GM19397 (cell line): Measurements from ENCODE around the gene WIPF2.
"Not testable (repeated sequence)": the region's sequence is repeated elsewhere in the genome, so short reads cannot be mapped to it uniquely, and the experiment has no call there.

Source experiments
- ATAC-seq: cut with Tn5 transposase; IDR thresholded peaks from one replicate; pipeline ENCODE4 v1.9.1; 2021; ENCODE audit warnings: mild to moderate bottlenecking, moderate library complexity; ENCODE audit not compliant: unreplicated experiment

WIPF2 gene

DNA sequence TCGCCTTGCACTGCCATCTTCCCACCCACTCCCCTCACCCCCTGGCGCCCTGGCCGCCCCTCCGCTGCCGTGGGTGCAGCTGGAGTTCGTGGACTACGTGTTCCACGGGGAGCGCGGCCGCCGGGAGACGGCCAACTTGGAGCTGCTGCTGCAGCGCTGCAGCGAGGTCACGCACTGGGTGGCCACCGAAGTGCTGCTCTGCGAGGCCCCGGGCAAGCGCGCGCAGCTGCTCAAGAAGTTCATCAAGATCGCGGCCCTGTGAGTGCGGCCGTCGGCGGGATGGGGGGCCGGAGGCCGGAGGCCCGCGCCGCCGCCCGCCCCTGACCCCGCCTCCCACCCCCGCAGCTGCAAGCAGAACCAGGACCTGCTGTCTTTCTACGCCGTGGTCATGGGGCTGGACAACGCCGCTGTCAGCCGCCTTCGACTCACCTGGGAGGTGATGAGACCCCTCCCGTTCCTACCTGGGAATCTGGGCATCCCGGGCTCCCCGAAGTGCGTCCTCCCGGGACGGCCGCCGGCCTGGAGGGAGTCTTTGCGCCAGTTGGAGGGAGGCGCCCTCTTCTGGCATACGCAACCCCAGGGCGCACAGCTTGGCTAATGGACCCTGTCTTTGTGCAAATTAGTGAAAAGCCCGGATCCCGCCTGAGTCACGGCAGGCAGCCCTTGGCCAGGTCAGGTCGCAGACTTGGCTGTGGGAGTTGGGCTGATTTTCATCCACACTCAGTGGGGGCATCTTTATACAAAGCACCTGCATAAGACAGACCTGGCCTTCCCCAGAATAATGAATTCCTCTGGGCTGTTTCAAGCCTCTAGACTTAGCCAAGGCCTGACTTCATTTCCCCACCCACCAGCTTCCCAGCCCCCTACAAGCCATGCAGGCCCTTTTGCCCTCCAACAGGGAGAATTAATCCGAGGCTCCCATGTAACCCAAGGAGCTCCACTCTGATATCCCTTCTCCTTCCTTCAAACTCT is 27.6 kb upstream of the WIPF2 start:
- no peak for ATAC-seq

DNA sequence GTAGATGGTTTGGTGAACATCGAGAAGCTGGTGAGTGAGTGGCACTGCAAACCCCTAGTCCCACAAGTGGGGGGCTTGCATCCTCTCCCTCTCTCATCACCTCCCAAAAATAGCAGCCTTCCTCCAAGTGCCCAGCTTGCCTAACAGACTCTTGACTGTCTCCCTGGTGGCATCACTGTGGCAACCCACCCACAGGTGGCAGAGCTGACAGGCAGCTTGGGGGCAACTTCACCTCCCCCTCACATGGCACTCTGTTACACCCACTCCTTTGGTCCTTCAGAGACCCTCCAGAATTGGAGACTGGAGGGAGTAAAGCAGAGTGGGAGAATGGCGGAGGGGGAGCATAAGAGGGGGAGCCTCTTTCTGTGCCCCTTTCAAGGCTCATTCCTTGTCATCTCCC is 26.1 kb upstream of the WIPF2 start:
- no peak for ATAC-seq

DNA sequence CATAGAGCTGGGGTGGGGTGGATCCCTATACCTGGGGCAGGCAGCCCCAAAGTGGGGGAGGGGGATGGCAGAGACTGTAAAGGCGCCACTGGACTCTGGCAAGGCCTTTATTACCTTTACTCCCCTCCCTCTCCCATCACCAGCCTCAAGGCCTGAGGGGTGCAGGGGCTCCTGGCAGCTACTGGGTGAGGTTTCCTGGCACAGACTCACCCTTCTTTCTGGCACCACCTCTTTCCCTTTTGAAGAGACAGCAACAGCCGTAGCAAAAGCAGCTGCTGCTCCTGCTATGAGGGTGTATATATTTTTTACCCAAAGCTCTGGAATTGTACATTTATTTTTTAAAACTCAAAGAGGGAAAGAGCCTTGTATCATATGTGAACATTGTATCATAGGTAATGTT is 24.3 kb upstream of the WIPF2 start:
- no peak for ATAC-seq

DNA sequence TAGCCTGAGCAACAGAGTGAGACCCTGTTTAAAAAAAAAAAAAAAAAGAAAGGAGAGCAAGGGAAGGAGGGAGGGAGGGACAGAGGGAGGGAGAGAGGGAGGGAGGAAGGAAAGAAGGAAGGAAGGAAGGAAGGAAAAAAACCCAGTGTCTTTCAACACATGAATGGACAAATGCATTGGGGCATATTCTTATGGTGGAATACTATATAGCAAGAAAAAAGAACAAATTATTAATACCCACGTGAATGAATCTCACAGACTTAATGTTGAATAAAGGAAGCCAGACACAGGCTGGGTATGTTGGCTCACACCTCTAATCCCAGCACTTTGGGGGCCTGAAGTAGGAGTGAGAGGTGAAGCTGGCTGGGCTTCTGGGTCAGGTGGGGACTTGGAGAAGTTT is 21.6 kb upstream of the WIPF2 start:
- no peak for ATAC-seq

DNA sequence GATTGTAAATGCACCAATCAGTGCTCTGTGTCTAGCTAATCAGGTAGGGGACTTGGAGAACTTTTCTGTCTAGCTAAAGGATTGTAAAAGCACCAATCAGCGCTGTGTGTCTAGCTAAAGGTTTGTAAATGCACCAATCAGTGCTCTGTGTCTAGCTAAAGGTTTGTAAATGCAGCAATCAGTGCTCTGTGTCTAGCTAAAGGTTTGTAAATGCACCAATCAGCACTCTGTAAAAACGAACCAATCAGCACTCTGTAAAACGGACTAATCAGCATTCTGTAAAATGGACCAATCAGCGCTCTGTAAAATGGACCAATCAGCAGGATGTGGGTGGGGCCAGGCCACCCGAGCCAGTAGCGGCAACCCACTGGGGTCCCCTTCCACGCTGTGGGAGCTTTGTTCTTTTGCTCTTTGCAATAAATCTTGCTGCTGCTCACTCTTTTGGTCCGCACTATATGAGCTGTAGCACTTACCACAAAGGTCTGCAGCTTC is 21.1 kb upstream of the WIPF2 start:
- not testable (repeated sequence) for ATAC-seq

DNA sequence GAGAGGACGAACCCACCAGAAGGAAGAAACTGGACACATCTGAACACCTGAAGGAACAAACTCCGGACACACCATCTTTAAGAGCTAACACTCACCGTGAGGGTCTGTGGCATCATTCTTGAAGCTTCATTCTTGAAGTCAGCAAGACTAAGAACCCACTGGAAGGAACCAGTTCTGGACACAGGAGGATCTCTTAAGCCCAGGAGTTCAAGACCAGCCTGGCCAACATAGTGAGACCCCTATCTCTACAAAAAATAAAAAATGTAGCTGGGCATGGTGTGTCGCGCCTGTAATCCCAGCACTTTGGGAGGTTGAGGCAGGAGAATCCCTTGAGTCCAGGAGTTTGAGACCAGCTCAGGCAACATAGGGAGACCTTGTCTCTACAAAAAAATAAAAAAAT is 20.5 kb upstream of the WIPF2 start:
- no peak for ATAC-seq

DNA sequence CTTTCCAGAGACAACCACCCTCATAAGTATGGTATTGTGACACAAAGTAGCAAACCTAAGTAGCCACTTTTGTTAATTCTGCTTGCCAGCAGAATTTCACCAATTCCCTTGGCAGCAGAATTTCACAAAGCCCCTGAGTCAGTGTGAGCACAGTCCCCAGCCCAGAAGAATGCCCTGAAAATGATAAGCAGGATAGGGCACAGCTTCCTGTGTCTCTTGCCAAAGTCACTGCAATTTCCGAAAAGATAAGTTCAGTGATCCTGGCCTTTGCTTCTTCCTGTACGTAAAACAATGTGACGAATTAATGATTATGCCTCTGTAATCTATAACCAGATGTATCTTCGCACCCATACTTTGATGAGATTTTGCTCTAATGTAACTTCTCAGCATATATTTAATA is 16.0 kb upstream of the WIPF2 start:
- ATAC-seq = no peak

DNA sequence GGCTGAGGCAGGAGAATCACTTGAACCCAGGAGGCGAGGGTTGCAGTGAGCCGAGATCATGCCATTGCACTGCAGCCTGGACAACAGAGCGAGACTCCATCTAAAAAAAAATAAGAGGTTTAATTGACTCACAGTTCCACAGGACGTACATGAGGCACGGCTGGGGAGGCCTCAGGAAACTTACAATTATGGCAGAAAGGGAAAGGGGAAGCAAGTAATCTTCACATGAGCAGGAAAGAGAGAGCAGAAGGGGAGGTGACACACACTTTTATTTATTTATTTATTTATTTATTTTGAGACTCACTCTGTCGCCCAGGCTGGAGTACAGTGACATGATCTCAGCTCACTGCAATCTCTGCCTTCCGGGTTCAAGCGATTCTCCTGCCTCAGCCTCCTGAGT is 12.9 kb upstream of the WIPF2 start:
- ATAC-seq = not testable (repeated sequence)

DNA sequence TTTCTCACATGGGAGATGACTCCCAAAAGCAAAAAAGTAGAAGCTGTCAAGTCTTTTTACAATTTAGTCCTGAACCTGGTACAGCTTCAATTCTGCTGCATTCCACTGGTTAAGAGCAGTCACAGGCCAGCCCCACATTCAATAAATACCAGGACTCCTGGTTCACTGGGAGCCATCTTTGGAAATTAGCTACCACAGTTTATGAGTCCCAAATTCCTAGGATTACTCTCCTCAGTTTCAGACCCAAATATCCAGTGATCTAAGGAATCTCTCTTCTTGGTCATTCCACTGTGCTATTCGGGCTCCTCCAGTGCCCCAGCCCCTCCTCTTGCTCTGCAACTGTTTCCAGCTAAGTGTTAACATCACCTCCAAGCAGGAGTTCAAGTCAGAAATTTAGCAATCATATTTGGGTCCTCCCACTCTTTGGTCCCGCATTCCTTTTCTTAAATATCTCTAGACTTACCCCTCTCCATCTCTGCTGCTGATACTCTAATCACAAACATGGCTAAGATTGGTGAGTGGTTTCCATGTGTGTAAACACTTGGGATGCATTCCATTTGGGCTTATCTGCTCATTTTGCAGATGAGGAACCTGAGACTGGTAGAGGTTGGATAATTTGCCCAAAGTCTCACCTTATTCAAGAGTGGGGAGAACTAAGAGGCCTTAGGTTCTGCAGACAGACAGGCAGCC is 9.6 kb upstream of the WIPF2 start:
- no peak for ATAC-seq

DNA sequence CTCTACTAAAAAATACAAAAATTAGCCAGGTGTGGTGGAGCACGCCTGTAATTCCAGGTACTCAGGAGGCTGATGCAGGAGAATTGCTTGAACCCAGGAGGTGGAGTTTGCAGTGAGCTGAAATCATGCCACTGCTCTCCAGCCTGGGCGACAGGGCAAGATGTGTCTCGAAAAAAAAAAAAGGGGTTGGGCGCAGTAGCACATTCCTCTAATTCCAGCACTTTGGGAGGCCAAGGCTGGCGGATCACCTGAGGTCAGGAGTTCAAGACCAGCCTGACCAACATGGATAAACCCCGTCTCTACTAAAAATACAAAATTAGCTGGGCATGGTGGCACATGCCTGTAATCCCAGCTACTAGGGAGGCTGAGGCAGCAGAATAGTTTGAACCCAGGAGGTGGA is 5.2 kb upstream of the WIPF2 start:
- ATAC-seq = not testable (repeated sequence)

DNA sequence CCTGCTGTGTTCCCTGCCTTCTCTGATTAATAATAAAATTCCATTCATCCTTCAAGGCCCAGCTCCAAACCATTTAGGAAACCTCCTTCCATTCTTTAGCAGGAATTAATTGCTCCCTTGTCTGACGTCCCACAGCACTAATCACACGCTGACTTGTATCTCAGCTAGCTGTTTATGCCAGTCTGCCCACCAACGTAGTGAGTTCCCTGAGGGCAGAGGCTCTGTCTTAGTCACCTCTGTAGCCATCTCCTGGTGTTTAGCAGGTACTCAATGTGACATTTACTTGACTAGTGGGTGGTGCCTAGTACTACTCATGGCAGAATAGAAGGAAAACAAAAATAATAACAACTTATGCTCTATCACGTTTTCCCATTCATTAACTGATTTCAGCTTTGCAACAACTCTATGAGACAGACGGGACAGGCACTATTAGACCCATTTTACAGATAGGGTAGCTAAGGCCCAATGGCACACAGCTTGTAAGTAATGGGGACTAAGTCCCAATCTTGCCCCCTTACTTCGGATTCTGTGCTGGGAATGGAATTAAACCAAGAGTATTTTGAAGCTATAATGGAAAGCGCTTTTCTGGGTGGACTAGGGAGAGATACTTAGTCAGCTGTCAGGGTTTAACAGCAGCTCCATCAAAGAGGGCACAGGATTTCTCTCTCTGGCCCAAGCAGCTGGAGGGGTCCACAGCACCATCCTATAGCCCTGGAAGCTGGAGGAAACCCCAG is 931 bp upstream of the WIPF2 start:
- ATAC-seq = no peak

DNA sequence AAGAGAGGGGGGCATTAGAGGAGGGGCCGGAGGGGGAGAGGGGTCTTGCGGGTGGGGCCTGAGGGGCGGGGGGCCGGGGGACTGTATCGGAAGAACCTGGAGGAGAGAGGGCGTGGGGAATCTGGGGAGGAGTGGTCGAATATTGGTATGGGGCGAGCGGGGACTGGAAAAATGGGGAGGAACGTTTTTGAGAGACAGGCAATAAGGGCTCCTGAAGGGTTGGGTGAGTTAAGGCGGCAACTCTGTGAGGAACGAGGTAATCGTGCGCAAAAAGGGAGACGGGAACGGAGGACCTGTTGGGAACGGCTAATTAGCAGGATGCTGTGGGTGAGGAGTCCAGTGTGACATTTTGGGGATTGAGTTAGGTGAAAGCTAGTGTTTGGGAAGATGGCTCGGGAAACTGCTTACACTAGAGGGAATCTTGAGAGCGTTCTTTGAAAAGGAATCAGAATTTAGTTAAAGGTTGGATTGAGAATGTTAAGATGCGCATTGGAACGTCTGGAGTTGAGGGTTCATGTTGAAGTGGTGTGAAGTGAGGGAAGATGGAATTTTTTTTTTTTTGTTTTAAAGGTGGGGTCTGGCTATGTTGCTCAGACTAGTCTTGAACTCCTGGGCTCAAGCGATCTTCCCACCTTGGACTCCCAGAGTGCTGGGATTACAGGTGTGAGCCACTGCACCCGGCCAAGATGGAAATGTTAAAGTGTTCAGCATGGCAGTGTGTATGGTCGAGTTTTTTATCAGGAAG is 662 bp downstream of the WIPF2 start:
- ATAC-seq = no peak

DNA sequence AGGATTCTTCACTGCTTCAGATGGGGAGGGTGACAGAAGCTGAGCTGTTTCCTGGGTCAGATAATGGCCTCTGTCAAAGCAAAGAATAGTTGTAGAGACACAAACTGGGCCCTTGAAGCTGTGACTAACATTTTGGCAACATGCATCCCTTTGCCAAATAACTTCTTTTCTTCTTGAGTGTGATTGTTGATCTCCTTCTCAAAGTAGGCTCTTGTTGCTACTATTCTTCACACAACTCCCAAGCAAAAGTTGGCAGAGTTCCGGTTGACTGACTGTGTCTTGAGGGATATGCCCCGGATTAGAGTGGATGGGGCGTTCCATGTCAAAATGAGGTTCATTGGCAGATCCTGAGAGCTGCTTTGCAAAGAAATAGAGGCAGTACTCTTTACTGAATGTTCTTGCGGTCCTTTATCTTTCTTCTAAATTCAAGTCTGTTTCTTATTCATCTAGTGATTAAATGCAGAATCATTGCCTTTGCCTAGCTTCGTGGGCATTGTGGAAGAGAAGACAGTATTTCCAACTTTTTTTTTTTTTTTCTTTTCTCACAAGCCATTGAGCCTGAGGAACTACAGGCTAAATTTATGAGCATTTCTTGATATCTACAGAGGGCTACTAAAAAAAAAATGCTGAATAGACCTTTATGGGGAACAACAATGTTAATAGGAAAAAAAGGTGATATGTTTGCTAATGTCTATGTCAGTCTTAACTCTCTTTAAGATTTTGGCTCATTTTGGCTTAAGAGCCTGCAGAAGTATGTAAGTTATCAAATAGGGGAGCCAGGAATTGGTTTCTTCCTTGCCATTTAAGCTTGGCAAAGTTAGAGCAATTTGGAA is 5.8 kb downstream of the WIPF2 start:
- no peak for ATAC-seq

DNA sequence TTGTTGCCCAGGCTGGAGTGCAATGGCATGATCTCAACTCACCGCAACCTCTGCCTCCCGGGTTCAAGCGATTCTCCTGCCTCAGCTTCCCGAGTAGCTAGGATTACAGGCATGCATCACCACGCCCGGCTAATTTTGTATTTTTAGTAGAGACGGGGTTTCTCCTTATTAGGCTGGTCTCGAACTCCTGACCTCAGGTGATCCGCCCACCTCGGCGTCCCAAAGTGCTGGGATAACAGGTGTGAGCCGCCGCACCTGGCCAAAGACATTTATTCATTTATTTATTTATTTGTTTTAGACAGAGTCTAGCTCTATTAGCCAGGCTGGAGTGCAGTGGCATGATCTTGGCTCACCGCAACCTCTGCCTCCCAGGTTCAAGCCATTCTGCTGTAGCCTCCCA is 10.0 kb downstream of the WIPF2 start:
- not testable (repeated sequence) for ATAC-seq

DNA sequence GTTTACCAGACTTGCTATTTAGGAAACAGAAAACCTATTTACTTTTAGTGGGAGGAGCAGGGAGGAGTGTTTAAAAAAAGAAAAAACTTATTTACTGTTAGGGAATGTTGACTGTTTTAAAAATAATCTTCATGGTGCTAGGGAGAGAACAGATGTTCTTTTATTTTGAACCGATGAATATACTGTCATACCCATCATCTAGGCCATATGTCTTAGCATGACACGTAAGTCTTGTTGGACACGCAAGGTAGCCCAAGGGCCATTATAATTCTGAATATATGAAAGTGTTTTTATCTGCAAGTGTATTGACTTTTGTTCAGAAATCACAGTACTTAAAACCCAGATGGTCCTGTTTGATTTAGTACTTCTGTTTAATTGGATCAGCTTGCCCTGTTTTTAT is 11.6 kb downstream of the WIPF2 start:
- no peak for ATAC-seq

DNA sequence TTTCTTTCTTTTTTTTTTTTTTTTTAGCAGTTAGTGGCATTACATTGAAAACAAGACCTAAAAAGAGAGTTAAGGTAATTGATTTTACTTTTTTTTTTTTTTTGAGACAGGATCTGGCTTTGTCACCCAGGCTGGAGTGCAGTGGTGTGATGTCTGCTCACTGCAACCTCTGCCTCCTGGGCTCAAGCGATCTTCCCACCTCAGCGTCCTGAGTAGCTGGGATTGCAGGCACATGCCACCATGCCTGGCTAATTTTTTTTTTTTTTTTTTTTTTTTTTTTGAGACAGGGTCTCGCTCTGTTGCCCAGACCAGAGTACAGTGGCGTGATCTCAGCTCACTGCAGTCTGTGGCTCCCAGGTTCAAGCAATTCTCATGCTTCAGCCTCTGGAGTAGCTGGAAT is 12.8 kb downstream of the WIPF2 start:
- not testable (repeated sequence) for ATAC-seq

DNA sequence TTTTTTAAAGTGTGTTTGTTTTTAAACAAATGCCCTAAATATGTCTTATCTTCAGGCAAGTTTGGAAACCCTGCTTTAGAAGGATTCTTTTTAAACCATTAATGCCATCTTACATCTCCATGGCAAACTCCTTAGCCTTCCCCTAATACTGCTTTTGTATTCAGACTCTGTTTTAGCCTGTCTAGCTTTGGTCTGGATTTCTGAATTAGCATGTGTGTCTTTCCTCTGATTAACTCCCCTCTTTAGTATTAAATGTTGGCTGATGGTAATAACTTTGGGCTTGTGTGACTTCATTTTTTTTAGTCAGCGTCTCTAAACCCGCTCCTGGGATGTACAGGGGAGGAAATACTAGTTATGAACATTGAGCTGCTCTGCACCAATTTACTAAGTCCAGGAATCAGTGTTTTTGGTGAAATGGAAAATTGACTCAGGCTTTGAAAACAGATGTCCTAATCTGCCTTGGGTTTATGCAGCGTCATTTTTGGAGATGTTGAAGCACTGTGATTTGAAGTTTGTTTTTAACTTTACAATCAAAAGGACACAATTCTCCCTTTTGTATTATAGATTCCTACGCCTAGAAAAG is 22.2 kb downstream of the WIPF2 start:
- no peak for ATAC-seq

DNA sequence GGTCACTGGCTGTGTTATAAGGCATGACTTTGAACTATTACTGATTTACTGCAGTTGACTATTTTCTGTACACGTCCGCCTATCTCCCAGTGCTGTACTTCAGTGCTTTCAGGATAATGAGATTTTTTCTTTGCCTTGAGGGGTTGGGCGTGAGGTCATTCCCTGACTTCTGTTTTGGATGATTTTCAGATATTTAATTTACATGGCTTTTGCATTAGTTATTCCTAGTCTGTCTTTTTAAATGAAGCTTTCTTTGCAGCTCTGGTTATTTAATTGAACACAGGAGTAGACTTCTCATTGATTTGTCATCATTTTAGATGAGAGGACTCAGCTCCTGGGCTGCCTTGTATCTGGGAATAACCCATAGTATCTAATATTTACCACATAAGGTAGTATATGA is 23.7 kb downstream of the WIPF2 start:
- ATAC-seq = no peak

DNA sequence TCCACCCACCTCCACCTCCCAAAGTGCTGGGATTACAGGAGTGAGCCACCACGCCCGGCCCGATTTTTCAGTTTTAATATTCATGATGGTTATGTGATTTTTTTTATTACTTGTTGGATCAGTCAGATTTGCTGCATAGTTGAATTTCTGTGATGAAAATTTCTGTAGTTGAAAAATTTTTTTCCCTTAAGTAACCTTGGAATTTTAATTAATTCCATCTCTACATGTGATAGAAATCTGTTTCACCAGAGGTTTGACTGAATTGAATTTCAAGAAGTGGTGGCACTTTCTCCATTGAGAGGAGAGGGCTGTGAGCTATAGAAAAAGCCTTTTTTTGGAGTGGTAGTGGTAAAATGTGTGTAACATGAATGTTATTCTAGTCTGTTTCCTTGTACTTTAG is 24.7 kb downstream of the WIPF2 start:
- no peak for ATAC-seq
